ENCODE data around the gene CEP350.

DNA sequence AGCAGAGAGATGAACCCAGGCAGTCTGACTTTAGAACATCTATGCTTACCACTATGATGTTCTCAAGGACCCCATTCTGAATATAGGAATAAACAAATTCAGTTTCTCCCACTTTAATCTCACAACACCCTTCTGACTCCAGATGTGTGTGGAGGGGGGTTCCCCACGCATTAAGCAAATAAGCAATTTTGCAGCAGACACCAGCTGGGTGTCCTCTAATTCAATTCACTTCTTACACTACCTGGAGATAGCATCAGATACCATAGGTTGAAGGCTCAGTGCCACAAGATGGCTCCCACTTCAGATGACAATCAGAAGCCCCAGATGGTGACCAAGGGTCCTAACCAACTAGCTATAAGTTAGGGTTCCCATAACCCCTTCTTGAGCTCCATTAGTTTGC lies 30.3 kb upstream of the CEP350 start:
- TF ChIP-seq, protein P1, sequence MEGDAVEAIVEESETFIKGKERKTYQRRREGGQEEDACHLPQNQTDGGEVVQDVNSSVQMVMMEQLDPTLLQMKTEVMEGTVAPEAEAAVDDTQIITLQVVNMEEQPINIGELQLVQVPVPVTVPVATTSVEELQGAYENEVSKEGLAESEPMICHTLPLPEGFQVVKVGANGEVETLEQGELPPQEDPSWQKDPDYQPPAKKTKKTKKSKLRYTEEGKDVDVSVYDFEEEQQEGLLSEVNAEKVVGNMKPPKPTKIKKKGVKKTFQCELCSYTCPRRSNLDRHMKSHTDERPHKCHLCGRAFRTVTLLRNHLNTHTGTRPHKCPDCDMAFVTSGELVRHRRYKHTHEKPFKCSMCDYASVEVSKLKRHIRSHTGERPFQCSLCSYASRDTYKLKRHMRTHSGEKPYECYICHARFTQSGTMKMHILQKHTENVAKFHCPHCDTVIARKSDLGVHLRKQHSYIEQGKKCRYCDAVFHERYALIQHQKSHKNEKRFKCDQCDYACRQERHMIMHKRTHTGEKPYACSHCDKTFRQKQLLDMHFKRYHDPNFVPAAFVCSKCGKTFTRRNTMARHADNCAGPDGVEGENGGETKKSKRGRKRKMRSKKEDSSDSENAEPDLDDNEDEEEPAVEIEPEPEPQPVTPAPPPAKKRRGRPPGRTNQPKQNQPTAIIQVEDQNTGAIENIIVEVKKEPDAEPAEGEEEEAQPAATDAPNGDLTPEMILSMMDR (IDR thresholded peaks at IDR 0.05): no peak
- TF ChIP-seq POLR2AphosphoS5 (IDR thresholded peaks at IDR 0.05): no peak
- TF ChIP-seq POLR2A (IDR thresholded peaks at IDR 0.05): no peak

Data from breast epithelium (tissue), 3 donors.